Panc1 (cell line): ENCODE measurements around the gene FOXP4. TPM values are rescaled to one million over a fixed set of nuclear protein-coding genes. Genes with fewer than 3 reads are reported as not detected.

ENCODE experiments used
- ATAC-seq: fragments of 200-7000 bp; cut with Tn5 transposase; 2 replicates; pipeline ENCODE4 v1.9.1; 2020; ENCODE audit warnings: mild to moderate bottlenecking, moderate library complexity
- BruUV-seq: library from RNA; stranded (reverse); fragments of 400-500 nt; replicated peaks from 2 replicates; lab custom pipeline; 2021; lab: Mats Ljungman, UMichigan
- CTCF ChIA-PET: fragments of 300-600 bp; sonication (Branson Sonifier 250); formaldehyde crosslinking; loops from one replicate; lab custom pipeline; 2022; ENCODE audit warnings: antibody characterized with exemption; lab: Charles Lee
- POLR2A ChIA-PET: fragments of 300-600 bp; sonication (Branson Sonifier 250); formaldehyde crosslinking; loops from one replicate; lab custom pipeline; 2022; ENCODE audit warnings: antibody characterized with exemption; lab: Charles Lee
- DNase-seq: peaks from one replicate; pipeline ENCODE4 v3.0.0-alpha.2; 2010; ENCODE audit warnings: low read depth, low spot score
- H3K27ac ChIP-seq: 2 replicates; pipeline ENCODE4 v1.5.1; 2011; ENCODE audit warnings: mild to moderate bottlenecking, low read length, inconsistent platforms
- H3K27me3 ChIP-seq: fragments of 200-500 bp; sonication (Bioruptor generic); 2 replicates; pipeline ENCODE4 v1.6.0; 2014; ENCODE audit warnings: low read length, inconsistent platforms; ENCODE audit not compliant: control insufficient read depth, insufficient read depth
- H3K36me3 ChIP-seq: fragments of 200-500 bp; sonication (Bioruptor generic); 2 replicates; pipeline ENCODE4 v1.5.1; 2014; ENCODE audit warnings: inconsistent platforms, mild to moderate bottlenecking, low read length, moderate library complexity; ENCODE audit not compliant: control insufficient read depth, insufficient read depth
- H3K4me1 ChIP-seq: 2 replicates; pipeline ENCODE4 v1.5.1; 2011; ENCODE audit warnings: inconsistent platforms, mild to moderate bottlenecking, low read length, moderate library complexity; ENCODE audit not compliant: control insufficient read depth, insufficient read depth
- H3K4me3 ChIP-seq, 2 experiments: 2 replicates each; pipeline ENCODE4 v1.5.1; 2011 to 2012; ENCODE audit warnings: low read depth in 2 of 2, low read length in 2 of 2, mild to moderate bottlenecking in 2 of 2, inconsistent platforms in 1 of 2, moderate library complexity in 1 of 2
- H3K9me3 ChIP-seq: fragments of 200-500 bp; sonication (Bioruptor generic); 2 replicates; pipeline ENCODE4 v1.5.1; 2014; ENCODE audit warnings: low read depth, mild to moderate bottlenecking, inconsistent platforms, low read length, moderate library complexity; ENCODE audit not compliant: control insufficient read depth, insufficient read depth
- CTCF ChIP-seq: fragments of 450-650 bp; IDR thresholded peaks from 2 replicates; pipeline ENCODE4 v1.5.1; 2017; ENCODE audit warnings: mild to moderate bottlenecking
- POLR2AphosphoS5 ChIP-seq: IDR thresholded peaks from 2 replicates; pipeline ENCODE4 v1.6.1; 2012; ENCODE audit warnings: mild to moderate bottlenecking, low read depth, low read length, moderate library complexity
- REST ChIP-seq, 2 experiments: IDR thresholded peaks; 2 replicates each; pipeline ENCODE4 v1.6.1; 2011 to 2012; ENCODE audit warnings: low read depth in 2 of 2, control low read depth in 1 of 2, low read length in 1 of 2, mild to moderate bottlenecking in 1 of 2, moderate library complexity in 1 of 2; ENCODE audit not compliant: insufficient read depth in 1 of 2
- SIN3A ChIP-seq: IDR thresholded peaks from 2 replicates; pipeline ENCODE4 v1.6.1; 2012; ENCODE audit warnings: low read depth, mild to moderate bottlenecking, low read length, moderate library complexity, borderline replicate concordance; ENCODE audit not compliant: insufficient read depth
- TCF7L2 ChIP-seq: IDR thresholded peaks from 2 replicates; pipeline ENCODE4 v1.6.1; 2011; ENCODE audit warnings: mild to moderate bottlenecking, low read depth, low read length, inconsistent platforms
- in situ Hi-C: cut with HindIII; loops from 2 replicates; pipeline ENCODE4 v1.10.0; 2016; ENCODE audit warnings: low sequenced_read_pairs, low pct_unique_long_range_greater_than_20kb
- intact Hi-C: fragments of 100-400 bp; cut with micrococcal nuclease; formaldehyde crosslinking; loops from one replicate; pipeline ENCODE4 v1.10.0; 2022; ENCODE audit not compliant: unreplicated experiment
- total RNA-seq: library from RNA; stranded (reverse); gene quantifications from one replicate; pipeline ENCODE4 v1.2.1, GENCODE V29; 2021; ENCODE audit not compliant: unreplicated experiment

FOXP4 gene
- total RNA-seq, 1 experiment from 2014 or later, result 30.4 TPM

- Histone ChIP-seq H3K27ac (no peak within 1 kb of the TSS), H3K36me3 (peaks cover 3% of the 10 kb centered on the region; the same call in 1 of the 2 replicates), H3K4me3 (peak within 1 kb of the TSS; percentile 18 to 21; a peak in 2 of 4 replicates), H3K27me3 (no peaks in the 10 kb centered on the region; the same call in none of the 2 replicates), H3K4me1 (no peaks in the 10 kb centered on the region), H3K9me3 (no peaks in the 10 kb centered on the region)
- TF ChIP-seq CTCF (no peak), POLR2AphosphoS5 (no peak), SIN3A (no peak), TCF7L2 (no peak), REST (IDR thresholded peaks at IDR 0.05; ENCODE audit: insufficient read depth in 1 of 2, low read depth in 2 of 2, low read length in 1 of 2) (no peak)
- ChIA-PET POLR2A (no interaction called here), CTCF (no interaction called here)
- ATAC-seq (no peak), DNase-seq (no peak)
- no TSS peak for BruUV-seq
- intact Hi-C loops, result no loop called here
- in situ Hi-C loops, result no loop called here
These were observed 92.1 kb downstream of the FOXP4 start, which contains the start of gene MDFI for GRCh38 chr6:41638002-41638934. Gene MDFI, plus strand, starts transcription at chr6:41638468. Its CDS starts 282 bp downstream, at chr6:41638750.

GRCh38 chr6:41638935-41639808 lies 93.0 kb downstream of the FOXP4 start:
- no peaks in the 10 kb centered on the region for H3K4me1 ChIP-seq
- no TSS peak for BruUV-seq
- no peaks in the 10 kb centered on the region; the same call in none of the 2 replicates for H3K27me3 ChIP-seq
- CTCF ChIA-PET, result interaction anchor here (0.5 kb wide), 1 partner anchor 36 kb away, joined by 3 read pairs; no protein-coding TSS in a partner anchor
- POLR2A ChIA-PET, result no interaction called here
- in situ Hi-C loops, result no loop called here
- TF ChIP-seq REST (IDR thresholded peaks at IDR 0.05; ENCODE audit: insufficient read depth in 1 of 2, low read depth in 2 of 2, low read length in 1 of 2) (no peak), CTCF (no peak), TCF7L2 (no peak), POLR2AphosphoS5 (no peak), SIN3A (no peak)
- intact Hi-C loops, result no loop called here
- H3K36me3 ChIP-seq, result peaks cover 3% of the 10 kb centered on the region; the same call in 1 of the 2 replicates
- H3K4me3 ChIP-seq, result peak overlapping the region in 1 of 2 experiments; percentile 21; a peak in 1 of 4 replicates
- ATAC-seq, result no peak
- DNase-seq, result no peak
- no peak overlapping the region for H3K27ac ChIP-seq
- H3K9me3 ChIP-seq, result no peaks in the 10 kb centered on the region
